SJSA1 (cell line): ENCODE measurements around the gene ARID3B. TPM values are rescaled to one million over a fixed set of nuclear protein-coding genes. Genes with fewer than 3 reads are reported as not detected.
"Not testable (repeated sequence)": the region's sequence is repeated elsewhere in the genome, so short reads cannot be mapped to it uniquely, and the experiment has no call there.

ENCODE experiments used
- DNase-seq, 2 experiments: peaks; one replicate each; pipeline ENCODE4 v3.0.0-alpha.2; 2015 to 2020; ENCODE audit warnings: low spot score in 2 of 2, low read depth in 1 of 2
- H3K27ac ChIP-seq: fragments of 250-450 bp; sonication (Bioruptor Pico); 2 replicates; pipeline ENCODE4 v1.5.1; 2020; ENCODE audit warnings: mild to moderate bottlenecking, moderate library complexity
- H3K27me3 ChIP-seq: fragments of 250-450 bp; sonication (Bioruptor Pico); replicated peaks from 2 replicates; pipeline ENCODE4 v1.5.1; 2020; ENCODE audit warnings: mild to moderate bottlenecking, moderate library complexity
- H3K36me3 ChIP-seq: fragments of 250-450 bp; sonication (Bioruptor Pico); 2 replicates; pipeline ENCODE4 v1.5.1; 2020; ENCODE audit warnings: mild to moderate bottlenecking
- H3K4me1 ChIP-seq: fragments of 250-450 bp; sonication (Bioruptor Pico); replicated peaks from 2 replicates; pipeline ENCODE4 v1.6.1; 2021; ENCODE audit warnings: mild to moderate bottlenecking
- H3K4me3 ChIP-seq: fragments of 250-450 bp; sonication (Bioruptor Pico); 2 replicates; pipeline ENCODE4 v1.5.1; 2020; ENCODE audit warnings: mild to moderate bottlenecking
- H3K9me3 ChIP-seq: fragments of 250-450 bp; sonication (Bioruptor Pico); replicated peaks from 2 replicates; pipeline ENCODE4 v1.5.1; 2020; ENCODE audit warnings: mild to moderate bottlenecking
- total RNA-seq: library from RNA; depleted of rRNA; stranded (reverse); fragments of >200 nt; shearing (Covaris generic); gene quantifications from 2 replicates; pipeline ENCODE4 v1.2.3, GENCODE V29; 2014

The ARID3B gene
- total RNA-seq, 1 experiment from 2014 or later = 1.4 TPM

GRCh38 chr15:74520407-74520806 lies 20.6 kb upstream of the ARID3B start:
- Histone ChIP-seq H3K4me1 (peaks cover 16% of the 10 kb centered on the region), H3K9me3 (no peaks in the 10 kb centered on the region), H3K4me3 (no peak overlapping the region), H3K36me3 (no peaks in the 10 kb centered on the region), H3K27me3 (no peaks in the 10 kb centered on the region), H3K27ac (no peak overlapping the region)
- DNase-seq = no peak

DNA sequence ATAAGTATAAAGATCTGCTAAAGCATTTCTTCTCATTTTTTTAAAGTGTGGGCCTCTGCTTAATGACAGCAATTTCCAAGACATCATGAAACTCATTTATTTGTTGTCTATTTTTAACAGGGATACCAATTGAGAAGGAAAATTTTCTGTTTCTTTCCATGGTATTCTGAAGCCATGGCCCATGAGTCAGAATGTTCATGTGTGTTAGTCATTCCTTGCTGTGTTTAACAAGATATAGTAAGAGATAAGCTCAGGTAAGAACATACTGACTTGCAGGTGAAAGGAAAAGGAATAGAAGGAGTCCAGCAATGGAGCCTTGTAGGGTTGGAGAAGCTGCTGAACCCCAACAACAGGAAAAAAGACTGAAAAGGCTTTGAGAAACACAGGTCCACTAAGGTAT lies 17.0 kb upstream of the ARID3B start:
- H3K4me1 ChIP-seq = peaks cover 19% of the 10 kb centered on the region
- no peaks in the 10 kb centered on the region for H3K27me3 ChIP-seq
- no peak overlapping the region for H3K27ac ChIP-seq
- no peaks in the 10 kb centered on the region for H3K9me3 ChIP-seq
- DNase-seq = no peak
- no peak overlapping the region for H3K4me3 ChIP-seq
- H3K36me3 ChIP-seq = no peaks in the 10 kb centered on the region

- H3K27ac ChIP-seq = peak overlapping the region; percentile 30
Observed at GRCh38 chr15:74525309-74525708, 15.7 kb upstream of the ARID3B start.

GRCh38 chr15:74525945-74526344 lies 15.1 kb upstream of the ARID3B start:
- H3K27me3 ChIP-seq = no peaks in the 10 kb centered on the region
- no peaks in the 10 kb centered on the region for H3K9me3 ChIP-seq
- H3K27ac ChIP-seq = peak overlapping the region; percentile 30
- no peak overlapping the region for H3K4me3 ChIP-seq
- peak in 1 of 2 experiments; percentile 40 for DNase-seq
- no peaks in the 10 kb centered on the region for H3K36me3 ChIP-seq
- peaks cover 27% of the 10 kb centered on the region for H3K4me1 ChIP-seq

More at GRCh38 chr15:74525309-74525708, 15.7 kb upstream of the ARID3B start:
- Histone ChIP-seq H3K4me3 (no peak overlapping the region), H3K27me3 (no peaks in the 10 kb centered on the region), H3K36me3 (no peaks in the 10 kb centered on the region), H3K9me3 (no peaks in the 10 kb centered on the region), H3K4me1 (peaks cover 21% of the 10 kb centered on the region)
- DNase-seq = no peak

DNA sequence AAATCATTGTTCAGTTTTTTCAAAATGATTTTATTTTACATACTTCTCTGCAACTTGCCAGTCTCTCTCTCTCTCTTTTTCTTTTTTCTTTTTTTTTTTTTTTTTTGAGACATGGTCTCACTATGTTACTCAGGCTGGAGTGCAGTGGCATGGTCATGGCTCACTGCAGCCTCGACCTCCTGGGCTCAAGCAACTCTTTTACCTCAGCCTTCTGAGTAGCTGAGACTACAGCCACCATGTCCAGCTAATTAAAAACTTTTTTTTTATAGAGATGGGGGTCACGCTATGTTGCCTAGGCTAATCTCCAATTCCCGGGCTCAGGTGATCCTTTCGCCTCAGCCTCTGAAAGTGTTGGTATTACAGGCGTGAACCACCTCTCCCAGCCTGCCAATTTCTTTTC lies 12.1 kb upstream of the ARID3B start:
- Histone ChIP-seq H3K4me1 (peaks cover 40% of the 10 kb centered on the region), H3K4me3 (no peak overlapping the region), H3K27me3 (no peaks in the 10 kb centered on the region), H3K36me3 (no peaks in the 10 kb centered on the region), H3K9me3 (no peaks in the 10 kb centered on the region), H3K27ac (no peak overlapping the region)
- DNase-seq = no peak

DNA sequence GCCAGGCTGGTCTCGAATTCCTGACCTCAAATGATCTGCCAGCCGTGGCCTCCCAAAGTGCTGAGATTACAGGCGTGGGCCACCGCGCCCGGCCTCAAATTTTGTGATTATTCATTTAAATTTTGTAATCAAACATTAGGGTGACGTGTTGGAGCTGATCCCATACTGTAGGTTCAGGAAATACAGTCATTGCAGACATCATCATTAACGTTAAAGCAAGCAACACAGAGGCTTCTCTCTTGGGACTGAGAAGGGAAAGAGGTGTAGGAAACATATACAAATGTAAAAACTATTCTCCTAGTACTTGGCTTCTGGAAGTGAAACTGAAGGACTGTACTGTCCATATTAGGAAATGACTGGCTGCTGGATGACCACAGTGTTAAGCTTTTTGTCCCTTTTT lies 11.1 kb upstream of the ARID3B start:
- H3K9me3 ChIP-seq = no peaks in the 10 kb centered on the region
- H3K4me1 ChIP-seq = peaks cover 40% of the 10 kb centered on the region
- DNase-seq = peak; percentile 47 to 68
- no peak overlapping the region for H3K4me3 ChIP-seq
- H3K36me3 ChIP-seq = no peaks in the 10 kb centered on the region
- peak overlapping the region; percentile 57 for H3K27ac ChIP-seq
- H3K27me3 ChIP-seq = no peaks in the 10 kb centered on the region

DNA sequence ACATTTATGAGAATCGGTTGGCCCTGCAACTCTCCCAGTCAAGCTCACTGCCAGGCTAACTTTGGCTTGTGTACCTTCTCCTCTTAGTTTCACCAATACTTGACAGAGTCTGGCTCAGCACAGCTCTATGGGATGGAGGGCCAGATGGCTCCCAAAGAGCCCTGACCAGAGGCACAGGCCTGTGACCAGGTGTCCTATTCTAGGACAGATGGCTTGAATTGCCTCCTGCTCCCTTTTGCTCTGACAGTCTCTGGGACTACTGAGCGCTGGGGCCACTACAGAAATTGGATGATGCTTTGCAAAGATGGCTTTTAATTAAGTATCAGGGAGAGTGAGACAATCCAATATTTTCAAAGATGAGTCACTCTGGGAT lies 10.3 kb upstream of the ARID3B start:
- no peaks in the 10 kb centered on the region for H3K9me3 ChIP-seq
- H3K4me1 ChIP-seq = peaks cover 34% of the 10 kb centered on the region
- DNase-seq = no peak
- no peak overlapping the region for H3K4me3 ChIP-seq
- H3K27me3 ChIP-seq = no peaks in the 10 kb centered on the region
- peak overlapping the region; percentile 57 for H3K27ac ChIP-seq
- no peaks in the 10 kb centered on the region for H3K36me3 ChIP-seq

- Histone ChIP-seq H3K4me1 (peaks cover 30% of the 10 kb centered on the region), H3K4me3 (no peak overlapping the region), H3K9me3 (no peaks in the 10 kb centered on the region), H3K27ac (peak overlapping the region; percentile 57), H3K36me3 (no peaks in the 10 kb centered on the region), H3K27me3 (no peaks in the 10 kb centered on the region)
- DNase-seq = peak; percentile 91 to 93
Observed at GRCh38 chr15:74531144-74531811, 9.7 kb upstream of the ARID3B start.

GRCh38 chr15:74535388-74536084 lies 5.5 kb upstream of the ARID3B start:
- no peak for DNase-seq
- no peak overlapping the region for H3K4me3 ChIP-seq
- no peaks in the 10 kb centered on the region for H3K27me3 ChIP-seq
- no peaks in the 10 kb centered on the region for H3K9me3 ChIP-seq
- H3K27ac ChIP-seq = no peak overlapping the region
- peaks cover 21% of the 10 kb centered on the region for H3K4me1 ChIP-seq
- 0 out of 2 replicates have a peak, but pooled peaks cover 3% of the 10 kb centered on the region for H3K36me3 ChIP-seq

- no peak overlapping the region for H3K27ac ChIP-seq
- H3K9me3 ChIP-seq = no peaks in the 10 kb centered on the region
- H3K4me1 ChIP-seq = peaks cover 15% of the 10 kb centered on the region
- H3K36me3 ChIP-seq = 0 out of 2 replicates have a peak, but pooled peaks cover 5% of the 10 kb centered on the region
- no peaks in the 10 kb centered on the region for H3K27me3 ChIP-seq
- no peak for DNase-seq
- H3K4me3 ChIP-seq = no peak overlapping the region
Observed at GRCh38 chr15:74537736-74538135, 3.3 kb upstream of the ARID3B start.

DNA sequence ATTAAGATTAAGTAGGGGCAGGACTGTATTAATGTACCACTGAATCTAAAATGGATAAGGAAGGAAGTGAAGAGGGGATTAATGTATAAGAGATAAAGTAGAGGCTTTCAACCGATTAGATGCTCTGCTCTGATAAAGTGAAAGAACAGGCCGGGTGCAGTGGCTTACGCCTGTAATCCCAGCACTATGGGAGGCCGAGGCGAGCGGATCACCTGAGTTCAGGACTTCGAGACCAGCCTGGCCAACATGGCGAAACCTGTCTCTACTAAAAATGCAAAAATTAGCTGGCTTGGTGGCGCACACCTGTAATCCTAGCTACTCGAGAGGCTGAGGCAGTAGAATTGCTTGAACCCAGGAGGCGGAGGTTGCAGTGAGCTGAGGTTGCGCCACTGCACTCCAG lies 1.5 kb upstream of the ARID3B start:
- not testable (repeated sequence) for H3K36me3 ChIP-seq, H3K27ac ChIP-seq, H3K9me3 ChIP-seq, H3K27me3 ChIP-seq, DNase-seq, H3K4me3 ChIP-seq
- H3K4me1 ChIP-seq = peaks cover 15% of the 10 kb centered on the region

- peak overlapping the region; percentile 88 for H3K4me3 ChIP-seq
- 0 out of 2 replicates have a peak, but pooled peaks cover 5% of the 10 kb centered on the region for H3K36me3 ChIP-seq
- peak overlapping the region; percentile 83 for H3K27ac ChIP-seq
- DNase-seq = no peak
- no peaks in the 10 kb centered on the region for H3K27me3 ChIP-seq
- H3K9me3 ChIP-seq = no peaks in the 10 kb centered on the region
- H3K4me1 ChIP-seq = peaks cover 15% of the 10 kb centered on the region
Observed at GRCh38 chr15:74540161-74540760, 759 bp upstream of the ARID3B start.

GRCh38 chr15:74541494-74542165 lies 610 bp downstream of the ARID3B start:
- Histone ChIP-seq H3K4me1 (peaks cover 26% of the 10 kb centered on the region), H3K9me3 (no peaks in the 10 kb centered on the region), H3K4me3 (peak overlapping the region; percentile 88), H3K27me3 (no peaks in the 10 kb centered on the region), H3K36me3 (0 out of 2 replicates have a peak, but pooled peaks cover 5% of the 10 kb centered on the region), H3K27ac (no peak overlapping the region)
- DNase-seq = peak; percentile 55 to 73
